Effector memory CD4-positive, alpha-beta T cell (primary cell): ENCODE measurements around the gene AMPD2.
A peak's percentile ranks its signal among the peaks of the same experiment; 100 is the strongest.

Experiments
- DNase-seq, 3 donors: peaks; one replicate each; pipeline ENCODE4 v3.0.0-alpha.2; 2020
- H3K27ac ChIP-seq: 2 replicates; pipeline ENCODE4 v1.7.0; 2013; ENCODE audit warnings: mild to moderate bottlenecking, low read length, moderate library complexity; ENCODE audit not compliant: insufficient read depth, poor library complexity, severe bottlenecking
- H3K27me3 ChIP-seq: replicated peaks from 2 replicates; pipeline ENCODE4 v1.7.0; 2013; ENCODE audit warnings: mild to moderate bottlenecking, low read length; ENCODE audit not compliant: insufficient read depth, control insufficient read depth, poor library complexity, severe bottlenecking
- H3K36me3 ChIP-seq: 2 replicates; pipeline ENCODE4 v1.7.0; 2013; ENCODE audit warnings: mild to moderate bottlenecking, low read length, moderate library complexity; ENCODE audit not compliant: control insufficient read depth, insufficient read depth
- H3K4me1 ChIP-seq: 2 replicates; pipeline ENCODE4 v1.7.0; 2013; ENCODE audit warnings: low read length, mild to moderate bottlenecking; ENCODE audit not compliant: control insufficient read depth, insufficient read depth, poor library complexity, severe bottlenecking
- H3K4me3 ChIP-seq: 2 replicates; pipeline ENCODE4 v1.7.0; 2013; ENCODE audit warnings: low read length, low read depth, mild to moderate bottlenecking; ENCODE audit not compliant: insufficient read depth, poor library complexity, severe bottlenecking
- H3K9me3 ChIP-seq: 2 replicates; pipeline ENCODE4 v1.7.0; 2013; ENCODE audit warnings: mild to moderate bottlenecking, low read length, moderate library complexity; ENCODE audit not compliant: control insufficient read depth

The AMPD2 gene

DNA sequence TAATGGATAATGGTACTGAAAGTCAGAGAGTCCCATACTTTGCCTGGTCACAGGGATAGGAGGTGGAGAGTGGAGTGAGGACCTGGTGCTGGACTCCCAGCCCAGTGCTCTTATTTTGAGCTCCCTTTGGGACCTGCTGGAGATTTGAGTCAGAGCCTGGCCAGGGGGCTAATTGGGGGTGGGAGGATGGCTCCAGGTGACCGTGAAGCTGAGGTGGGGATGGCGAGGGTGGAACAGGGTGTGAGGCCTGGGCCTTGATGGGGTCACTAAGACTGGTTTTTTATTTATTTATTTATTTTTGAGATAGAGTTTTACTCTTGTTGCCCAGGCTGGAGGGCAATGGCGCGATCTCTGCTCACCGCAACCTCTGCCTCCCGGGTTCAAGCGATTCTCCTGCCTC lies 17.8 kb downstream of the AMPD2 start:
- Histone ChIP-seq H3K27me3 (no peaks in the 10 kb centered on the region), H3K9me3 (no peaks in the 10 kb centered on the region), H3K4me1 (peaks cover 13% of the 10 kb centered on the region), H3K36me3 (no peaks in the 10 kb centered on the region), H3K4me3 (no peak overlapping the region), H3K27ac (no peak overlapping the region)
- no peak for DNase-seq

DNA sequence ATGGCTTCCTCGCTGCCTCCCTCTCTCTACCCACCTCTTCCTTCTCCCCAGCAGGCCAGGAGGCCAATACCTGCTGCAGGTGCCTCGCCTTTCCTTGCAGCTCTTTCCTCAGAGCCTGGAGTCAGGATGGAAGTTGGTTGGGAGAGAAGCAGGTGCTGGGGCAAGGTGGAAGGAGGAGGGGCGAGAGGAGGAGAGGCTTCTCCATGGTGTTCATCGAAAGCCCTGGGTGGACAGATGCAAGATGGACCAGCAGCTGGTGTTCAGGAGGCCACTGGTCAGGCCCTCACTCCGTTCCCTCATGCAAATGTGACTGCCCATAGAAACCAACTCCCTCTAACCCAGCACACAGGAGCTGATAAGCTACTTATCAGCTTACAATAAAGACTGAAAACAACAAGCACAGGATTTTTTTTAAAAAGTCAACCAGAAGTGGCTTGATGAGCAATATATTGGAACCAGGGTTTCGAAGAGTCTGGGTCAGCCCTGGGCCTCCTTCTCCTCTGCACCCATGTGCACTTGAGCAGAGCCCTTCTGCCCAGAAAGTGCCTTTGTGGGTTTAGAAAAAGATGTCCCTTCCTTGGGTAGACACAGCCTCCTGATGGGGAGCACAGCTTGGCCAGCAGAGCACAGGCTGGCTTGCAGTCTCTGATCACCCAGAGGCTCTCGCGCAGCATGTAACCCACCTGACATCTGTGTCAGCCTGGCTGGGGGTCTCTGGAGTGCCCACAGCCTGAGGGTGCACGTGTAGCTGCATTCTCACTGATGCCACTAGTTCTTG lies 19.6 kb downstream of the AMPD2 start:
- Histone ChIP-seq H3K4me3 (no peak overlapping the region), H3K27ac (no peak overlapping the region), H3K36me3 (no peaks in the 10 kb centered on the region), H3K27me3 (no peaks in the 10 kb centered on the region), H3K4me1 (peaks cover 12% of the 10 kb centered on the region), H3K9me3 (no peaks in the 10 kb centered on the region)
- no peak for DNase-seq

DNA sequence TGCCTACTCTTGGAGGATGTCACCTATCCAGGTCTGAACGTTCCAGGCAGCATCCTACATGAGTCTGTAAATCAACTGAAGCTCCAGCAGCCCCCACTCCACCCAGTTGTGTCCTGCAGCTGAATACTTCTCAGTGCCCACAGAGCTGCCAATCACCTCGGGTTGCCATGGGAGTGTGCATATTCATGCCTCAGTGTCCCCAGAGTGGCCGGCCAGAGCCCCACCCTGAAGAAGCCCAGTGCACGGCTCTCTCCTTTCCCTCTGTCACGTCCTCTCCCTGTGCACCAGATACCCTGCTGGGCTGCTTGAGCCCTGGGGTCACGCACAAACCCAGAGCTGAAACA lies 20.2 kb downstream of the AMPD2 start:
- Histone ChIP-seq H3K27ac (no peak overlapping the region), H3K27me3 (no peaks in the 10 kb centered on the region), H3K9me3 (no peaks in the 10 kb centered on the region), H3K4me1 (peaks cover 7% of the 10 kb centered on the region), H3K4me3 (no peak overlapping the region), H3K36me3 (no peaks in the 10 kb centered on the region)
- no peak for DNase-seq

DNA sequence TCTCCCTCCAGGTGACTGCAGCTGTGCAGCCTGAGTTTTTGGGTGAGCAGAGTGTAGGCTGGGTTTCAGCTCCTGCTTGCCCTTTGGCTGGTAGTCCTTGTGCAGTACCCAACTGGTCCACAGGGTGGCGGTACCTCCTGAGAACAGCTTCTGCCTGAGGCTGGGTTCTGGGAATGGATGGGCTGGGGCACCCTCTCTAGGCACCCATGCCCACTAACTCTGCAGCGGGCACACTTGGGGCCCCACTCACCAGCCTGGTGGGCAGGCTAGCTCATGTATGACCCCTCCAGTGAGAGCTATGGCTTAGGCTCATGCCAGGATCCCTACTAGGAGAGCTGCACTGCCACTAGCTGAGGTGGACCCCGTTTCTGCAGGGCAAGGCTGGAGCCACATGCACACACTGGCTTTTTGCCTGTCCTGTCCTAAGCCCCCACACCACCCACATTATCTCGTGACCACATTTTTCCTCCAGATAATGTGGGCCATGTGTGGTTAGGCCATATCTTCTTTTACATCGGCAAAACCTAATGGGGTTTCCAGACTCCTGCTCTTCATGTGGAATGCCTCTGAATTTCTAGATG lies 20.7 kb downstream of the AMPD2 start:
- DNase-seq, result peak; percentile 68 to 81 (median 73)
- Histone ChIP-seq H3K4me1 (peaks cover 4% of the 10 kb centered on the region), H3K36me3 (no peaks in the 10 kb centered on the region), H3K4me3 (no peak overlapping the region), H3K9me3 (no peaks in the 10 kb centered on the region), H3K27me3 (no peaks in the 10 kb centered on the region), H3K27ac (no peak overlapping the region)

DNA sequence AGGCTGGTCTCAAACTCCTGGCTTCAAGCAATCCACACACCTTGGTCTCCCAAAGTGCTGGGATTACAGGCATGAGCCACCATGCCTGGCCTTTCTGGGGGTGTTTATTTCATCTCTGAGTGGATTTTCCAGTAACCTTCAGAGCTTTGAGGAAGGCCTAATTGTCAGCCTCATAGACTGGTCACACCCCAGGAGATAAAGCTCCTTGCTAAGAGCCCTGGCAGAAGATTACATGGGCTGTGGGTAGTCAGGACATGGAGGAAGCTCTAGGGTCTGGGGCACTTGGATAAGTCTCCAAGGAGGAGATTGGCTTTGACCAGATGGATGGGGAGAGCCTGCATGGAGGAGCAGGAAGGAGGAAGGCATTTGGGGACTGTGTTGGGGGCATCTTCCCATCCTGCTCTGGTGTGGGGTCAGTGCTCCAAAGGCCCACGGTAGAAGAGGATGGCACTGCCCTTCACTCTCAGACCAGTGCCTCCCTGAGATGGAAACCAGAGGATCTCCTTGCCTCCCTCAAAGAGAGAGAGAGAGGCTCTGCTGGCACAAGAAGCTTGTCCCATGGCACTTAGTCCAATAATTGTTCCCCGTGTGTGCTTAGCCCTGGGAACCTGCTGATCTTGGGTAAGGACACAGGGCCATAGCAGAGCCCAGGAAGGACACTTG lies 21.6 kb downstream of the AMPD2 start:
- peaks cover 4% of the 10 kb centered on the region for H3K4me1 ChIP-seq
- H3K36me3 ChIP-seq, result no peaks in the 10 kb centered on the region
- no peaks in the 10 kb centered on the region for H3K27me3 ChIP-seq

DNA sequence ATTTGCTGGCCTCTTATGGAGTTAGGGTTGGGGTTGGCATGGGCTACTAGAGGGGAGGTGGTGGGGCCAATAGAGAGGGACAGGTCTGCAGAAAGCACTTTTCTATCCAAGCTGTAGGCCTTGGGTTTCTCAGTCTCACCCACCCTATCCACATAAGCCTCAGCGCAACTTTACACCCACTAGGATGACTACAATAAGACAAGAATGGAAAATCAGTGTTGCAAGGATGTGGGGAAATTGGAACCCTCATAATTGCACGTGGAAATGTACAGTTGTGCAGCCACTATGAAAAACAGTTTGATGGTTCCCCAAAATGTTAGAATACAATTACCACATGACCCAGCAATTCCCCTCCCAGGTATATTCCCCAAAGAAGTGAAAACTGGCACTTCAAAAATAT lies 22.2 kb downstream of the AMPD2 start:
- Histone ChIP-seq H3K4me1 (peaks cover 4% of the 10 kb centered on the region), H3K4me3 (no peak overlapping the region), H3K27me3 (no peaks in the 10 kb centered on the region), H3K36me3 (no peaks in the 10 kb centered on the region), H3K27ac (no peak overlapping the region), H3K9me3 (no peaks in the 10 kb centered on the region)
- no peak for DNase-seq

More for the DNA sequence above, 21.6 kb downstream of the AMPD2 start:
- H3K9me3 ChIP-seq, result no peaks in the 10 kb centered on the region
- DNase-seq, result no peak
- H3K4me3 ChIP-seq, result no peak overlapping the region
- H3K27ac ChIP-seq, result no peak overlapping the region

DNA sequence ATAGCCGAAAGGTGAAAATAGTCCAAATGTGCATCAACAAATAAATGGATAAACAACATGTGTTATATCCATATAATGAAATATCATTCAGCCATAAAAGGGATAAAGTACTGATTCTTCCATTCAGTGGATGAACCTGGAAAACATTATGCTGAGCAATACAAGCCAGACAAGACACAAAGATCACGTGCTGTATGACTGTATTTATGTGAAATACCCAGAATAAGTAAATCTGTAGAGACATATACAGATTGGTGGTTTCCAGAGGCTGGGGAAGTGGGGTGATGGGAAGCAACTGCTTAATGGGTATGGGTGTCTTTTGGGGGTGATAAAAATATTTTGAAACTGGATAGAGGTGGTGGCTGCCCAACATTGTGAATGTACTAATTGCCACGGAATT lies 23.0 kb downstream of the AMPD2 start:
- DNase-seq, result no peak
- no peak overlapping the region for H3K4me3 ChIP-seq
- peaks cover 4% of the 10 kb centered on the region for H3K4me1 ChIP-seq

DNA sequence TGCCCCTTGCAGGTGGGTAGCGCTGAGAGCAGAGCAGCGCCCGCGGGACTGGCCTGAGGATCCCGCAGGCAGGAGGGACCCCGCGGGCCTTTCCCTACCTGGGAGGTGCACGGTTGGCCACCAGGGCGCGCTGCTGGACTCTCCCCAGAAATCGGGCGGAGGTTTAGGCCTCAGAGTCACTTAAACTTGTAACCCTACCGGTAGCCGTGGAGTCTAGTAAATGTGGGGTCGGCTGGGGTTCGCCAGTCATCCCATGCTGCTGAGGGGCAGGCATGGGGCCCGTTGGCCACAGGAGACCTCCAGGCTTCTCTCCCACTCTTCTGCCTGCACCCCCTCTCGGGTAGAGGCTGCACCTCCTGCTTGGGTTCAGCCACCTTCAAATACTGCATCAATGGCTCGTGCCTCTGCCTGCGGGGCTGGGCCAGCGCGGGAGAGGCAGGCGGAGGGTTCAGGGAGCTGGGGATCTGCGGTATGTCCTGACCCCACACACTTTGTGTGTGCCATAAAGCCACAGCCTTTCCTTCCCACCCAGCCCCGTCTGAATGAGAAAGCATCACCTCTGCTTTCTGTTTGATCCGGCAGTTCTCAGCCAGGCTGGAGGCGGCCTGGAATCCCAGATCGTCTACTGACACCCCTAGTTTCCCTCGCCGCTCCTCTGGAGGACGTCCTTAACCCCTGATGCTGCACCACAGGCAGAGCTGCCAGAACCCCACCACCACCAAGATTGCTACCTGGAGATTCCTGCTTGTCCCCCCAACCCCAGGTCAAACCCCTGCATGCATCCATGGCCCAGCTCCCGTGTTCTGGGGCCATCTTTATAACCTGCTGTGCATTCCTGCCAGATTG lies 24.0 kb downstream of the AMPD2 start:
- H3K36me3 ChIP-seq, result no peaks in the 10 kb centered on the region
- no peak overlapping the region for H3K4me3 ChIP-seq
- H3K27ac ChIP-seq, result no peak overlapping the region
- H3K27me3 ChIP-seq, result no peaks in the 10 kb centered on the region
- peaks cover 4% of the 10 kb centered on the region for H3K4me1 ChIP-seq
- DNase-seq, result peak; percentile 61 to 71 (median 66)
- H3K9me3 ChIP-seq, result no peaks in the 10 kb centered on the region

More for the DNA sequence above, 23.0 kb downstream of the AMPD2 start:
- no peaks in the 10 kb centered on the region for H3K27me3 ChIP-seq
- H3K36me3 ChIP-seq, result no peaks in the 10 kb centered on the region
- no peaks in the 10 kb centered on the region for H3K9me3 ChIP-seq
- H3K27ac ChIP-seq, result no peak overlapping the region

DNA sequence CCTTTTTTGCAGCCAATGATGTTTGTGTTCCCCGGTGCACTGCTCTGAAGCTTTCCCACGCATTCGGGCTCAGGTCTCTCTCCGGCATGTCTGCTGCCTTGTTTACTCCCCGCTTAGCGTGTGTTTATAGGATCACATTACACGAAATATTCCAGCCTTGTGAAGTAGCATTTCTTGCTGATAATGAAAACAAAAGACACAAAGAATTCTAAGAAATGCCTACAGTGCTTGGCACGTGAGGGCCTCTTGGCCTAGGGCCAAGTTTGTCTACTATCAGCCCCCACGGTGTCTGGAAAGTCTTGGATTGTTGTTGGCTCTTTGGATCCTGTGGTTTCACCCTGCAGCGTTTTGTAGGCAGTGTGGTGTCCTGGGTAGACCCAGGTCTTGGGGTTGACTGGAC lies 25.0 kb downstream of the AMPD2 start:
- H3K36me3 ChIP-seq, result no peaks in the 10 kb centered on the region
- peaks cover 4% of the 10 kb centered on the region for H3K4me1 ChIP-seq
- H3K27ac ChIP-seq, result no peak overlapping the region
- no peaks in the 10 kb centered on the region for H3K9me3 ChIP-seq
- DNase-seq, result no peak
- H3K4me3 ChIP-seq, result no peak overlapping the region
- H3K27me3 ChIP-seq, result no peaks in the 10 kb centered on the region
